Ovary (tissue), 9 donors: ENCODE measurements around the gene TGFB2. TPM values are rescaled to one million over a fixed set of nuclear protein-coding genes. Genes with fewer than 3 reads are reported as not detected.

Experiments used
- DNase-seq, 5 donors: peaks; one replicate each; pipeline ENCODE4 v3.0.0-alpha.2; 2019 to 2020
- H3K27ac ChIP-seq, 2 donors: fragments of 200-600 bp; one replicate each; pipeline versions ENCODE4 v1.5.1 to v1.8.0; 2019 to 2022
- H3K27me3 ChIP-seq: fragments of 200-600 bp; one replicate; pipeline ENCODE4 v1.8.0; 2022
- H3K36me3 ChIP-seq: fragments of 200-600 bp; sonication (generic); one replicate; pipeline ENCODE4 v1.5.1; 2019
- H3K4me1 ChIP-seq: one replicate; pipeline ENCODE4 v1.8.1; 2013; ENCODE audit warnings: mild to moderate bottlenecking, moderate library complexity; ENCODE audit not compliant: insufficient read depth
- H3K4me3 ChIP-seq: fragments of 200-600 bp; sonication (generic); one replicate; pipeline ENCODE4 v1.5.1; 2017
- H3K9me3 ChIP-seq, 2 donors: fragments of 200-600 bp in 1 of 2; sonication (generic) in 1 of 2; one replicate each; pipeline versions ENCODE4 v1.5.1 to v1.8.1; 2013 to 2019; ENCODE audit warnings: mild to moderate bottlenecking in 1 of 2, moderate library complexity in 1 of 2
- EP300 ChIP-seq: sonication (generic); formaldehyde crosslinking; IDR thresholded peaks from one replicate; pipeline ENCODE4 v1.6.1; 2017; ENCODE audit warnings: antibody characterized with exemption
- POLR2A ChIP-seq: fragments of 450-650 bp; IDR thresholded peaks from one replicate; pipeline ENCODE4 v1.6.1; 2017; ENCODE audit warnings: antibody characterized with exemption, mild to moderate bottlenecking, moderate library complexity
- WGBS, 3 donors: extraction: QIAGEN DNeasy Blood & Tissue Kit in 1 of 3; methylation state at CpG; one replicate each; pipeline versions ENCODE4 v1.1.5 to v1.1.7; 2013 to 2017; 5-methylcytosine and 5-hydroxymethylcytosine counted together
- intact Hi-C, 4 donors: fragments of 100-400 bp; cut with DNase I; formaldehyde crosslinking; loops; one replicate each; pipeline versions ENCODE4 v1.11.0 to v1.15.1; 2022 to 2023
- polyA plus RNA-seq, 2 donors: library from polyadenylated mRNA; stranded (reverse); fragments of 200-250 nt in 1 of 2; fragments of 350-450 nt in 1 of 2; fragmentation: Illumina TruSeq in 1 of 2; extraction: RNeasy Lipid Tissue Mini Kit (QIAGEN cat#74804) in 1 of 2; gene quantifications; one replicate each; pipeline ENCODE4 v1.2.3, GENCODE V29; 2013 to 2014
- total RNA-seq, 7 donors: library from RNA; depleted of rRNA in 2 of 7; stranded (reverse); fragments of >200 nt in 2 of 7; fragmentation: NEBNext Ultra II Directional in 3 of 7; extraction: Animal tissue kit (Norgen Biotek cat#: 25700) in 3 of 7; gene quantifications; one replicate each; pipeline versions ENCODE4 v1.1.0 to v1.2.4, GENCODE V29; 2016 to 2023
- TF ChIP-seq, protein P1 (sequence below), 3 donors: fragments of 450-650 bp in 2 of 3; fragments of 200-600 bp in 1 of 3; IDR thresholded peaks; one replicate each; pipeline versions ENCODE4 v1.5.1 to v1.8.0; 2016 to 2022; ENCODE audit warnings: antibody characterized with exemption in 3 of 3, mild to moderate bottlenecking in 1 of 3
- donor health status: DM: no; HTN: no; CAD: no; lungs with moderate emphysema.
- donor health status: DM: no; HTN: no; CAD: no.
- donor health status: Bipolar disorder and iron deficiency.
- donor health status: DM: yes; HTN: yes; CAD: no.
- donor health status: DM: no; HTN: no; CAD: no.
- donor health status: DM: yes; HTN: yes; CAD: no.

The TGFB2 gene
- total and polyA plus RNA-seq, 9 donors: 3.8 to 29.4 (median 9.3) TPM

DNA sequence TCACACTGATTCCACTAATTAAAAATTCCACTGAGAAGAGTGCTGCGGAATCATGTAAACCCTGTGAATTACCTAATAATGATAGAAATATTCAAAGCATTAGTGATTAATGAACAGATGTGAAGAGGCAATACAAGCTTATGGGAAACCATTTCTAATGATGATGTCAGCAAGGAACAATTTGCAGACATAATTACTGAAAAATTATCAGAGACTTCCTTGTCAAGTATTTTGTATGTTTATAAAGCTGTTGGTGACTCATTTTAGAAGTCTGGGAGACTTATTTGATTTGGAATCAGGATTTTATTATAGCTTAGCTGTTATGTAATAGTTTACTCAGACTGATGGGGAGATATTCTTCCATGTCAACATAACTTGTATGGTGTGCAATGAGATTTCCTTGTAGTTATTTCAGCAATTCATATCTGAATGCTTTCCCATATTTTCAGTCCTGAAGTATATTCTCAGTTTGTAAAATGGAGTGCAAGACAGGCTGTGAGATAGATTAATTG, 135.5 kb downstream of the TGFB2 start:
- no peak overlapping the region for H3K27ac ChIP-seq
- H3K27me3 ChIP-seq: no peaks in the 10 kb centered on the region
- H3K9me3 ChIP-seq: no peaks in the 10 kb centered on the region
- TF ChIP-seq POLR2A: no peak
- TF ChIP-seq EP300: no peak
- TF ChIP-seq, protein P1, sequence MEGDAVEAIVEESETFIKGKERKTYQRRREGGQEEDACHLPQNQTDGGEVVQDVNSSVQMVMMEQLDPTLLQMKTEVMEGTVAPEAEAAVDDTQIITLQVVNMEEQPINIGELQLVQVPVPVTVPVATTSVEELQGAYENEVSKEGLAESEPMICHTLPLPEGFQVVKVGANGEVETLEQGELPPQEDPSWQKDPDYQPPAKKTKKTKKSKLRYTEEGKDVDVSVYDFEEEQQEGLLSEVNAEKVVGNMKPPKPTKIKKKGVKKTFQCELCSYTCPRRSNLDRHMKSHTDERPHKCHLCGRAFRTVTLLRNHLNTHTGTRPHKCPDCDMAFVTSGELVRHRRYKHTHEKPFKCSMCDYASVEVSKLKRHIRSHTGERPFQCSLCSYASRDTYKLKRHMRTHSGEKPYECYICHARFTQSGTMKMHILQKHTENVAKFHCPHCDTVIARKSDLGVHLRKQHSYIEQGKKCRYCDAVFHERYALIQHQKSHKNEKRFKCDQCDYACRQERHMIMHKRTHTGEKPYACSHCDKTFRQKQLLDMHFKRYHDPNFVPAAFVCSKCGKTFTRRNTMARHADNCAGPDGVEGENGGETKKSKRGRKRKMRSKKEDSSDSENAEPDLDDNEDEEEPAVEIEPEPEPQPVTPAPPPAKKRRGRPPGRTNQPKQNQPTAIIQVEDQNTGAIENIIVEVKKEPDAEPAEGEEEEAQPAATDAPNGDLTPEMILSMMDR (IDR thresholded peaks at IDR 0.05): no peak
- intact Hi-C loops: no loop called here
- no peak for DNase-seq
- 78 to 85% (median 81%) methylated on average over 1 of the region's 1 CpG for WGBS, 3 donors
- H3K36me3 ChIP-seq: no peaks in the 10 kb centered on the region
- no peaks in the 10 kb centered on the region for H3K4me1 ChIP-seq
- H3K4me3 ChIP-seq: no peak overlapping the region

DNA sequence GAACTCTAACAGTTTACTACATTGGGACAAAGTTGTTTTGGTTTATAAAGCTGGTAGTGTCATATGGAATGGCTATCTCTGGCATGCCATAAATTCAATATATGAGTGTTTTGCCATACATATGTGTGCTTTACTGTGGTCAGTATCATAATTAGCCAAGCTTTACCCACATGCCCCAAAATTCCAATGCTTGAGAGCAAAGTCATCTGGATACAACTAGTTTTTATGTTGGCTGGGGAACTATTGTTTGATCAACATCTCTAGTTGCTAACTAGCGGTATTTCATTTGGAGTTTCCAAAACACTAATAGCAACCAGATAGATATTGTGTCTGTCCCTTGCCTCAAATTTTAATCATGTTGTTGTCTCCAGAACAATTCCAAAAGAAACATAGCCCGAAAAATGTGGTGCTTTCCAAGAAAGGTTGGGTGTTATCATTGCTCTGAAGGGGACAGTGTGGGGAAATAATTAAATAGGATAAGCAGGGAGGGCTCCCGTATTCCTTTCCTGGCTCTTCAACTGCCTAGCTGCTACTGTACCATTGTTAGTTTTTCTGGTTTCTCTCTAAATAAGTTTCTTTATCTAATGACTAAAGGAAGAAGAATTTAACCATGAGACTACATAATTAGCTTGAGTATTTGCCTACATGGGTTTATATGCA, 136.1 kb downstream of the TGFB2 start:
- intact Hi-C loops: no loop called here
- Histone ChIP-seq H3K4me3 (no peak overlapping the region), H3K36me3 (no peaks in the 10 kb centered on the region), H3K9me3 (no peaks in the 10 kb centered on the region), H3K27ac (no peak overlapping the region), H3K4me1 (no peaks in the 10 kb centered on the region), H3K27me3 (no peaks in the 10 kb centered on the region)
- no peak for DNase-seq
- TF ChIP-seq EP300 (no peak), POLR2A (no peak)
- TF ChIP-seq, protein P1 (IDR thresholded peaks at IDR 0.05): no peak
- 29 to 39% (median 38%) methylated on average over 3 of the region's 3 CpGs for WGBS, 3 donors

DNA sequence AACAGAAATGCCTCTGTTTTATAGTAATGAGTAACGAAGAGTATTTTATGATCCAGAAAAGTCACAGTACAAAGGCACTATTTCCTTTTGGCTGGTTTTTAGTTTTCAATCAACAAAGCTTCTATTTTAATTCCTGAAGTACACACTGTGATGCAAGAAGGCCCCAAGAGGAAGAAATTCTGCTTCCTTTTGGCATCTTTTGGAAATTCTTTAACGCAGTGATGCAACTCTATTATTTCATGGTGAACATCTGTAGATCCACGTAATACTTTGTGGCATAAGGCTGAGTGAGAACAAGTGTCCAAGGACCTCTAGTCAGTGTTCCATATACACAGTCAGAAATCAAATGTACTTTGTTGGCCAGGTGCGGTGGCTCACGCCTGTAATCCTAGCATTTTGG, 137.5 kb downstream of the TGFB2 start:
- DNase-seq: no peak
- TF ChIP-seq EP300 (no peak), POLR2A (no peak)
- TF ChIP-seq, protein P1 (IDR thresholded peaks at IDR 0.05): no peak

DNA sequence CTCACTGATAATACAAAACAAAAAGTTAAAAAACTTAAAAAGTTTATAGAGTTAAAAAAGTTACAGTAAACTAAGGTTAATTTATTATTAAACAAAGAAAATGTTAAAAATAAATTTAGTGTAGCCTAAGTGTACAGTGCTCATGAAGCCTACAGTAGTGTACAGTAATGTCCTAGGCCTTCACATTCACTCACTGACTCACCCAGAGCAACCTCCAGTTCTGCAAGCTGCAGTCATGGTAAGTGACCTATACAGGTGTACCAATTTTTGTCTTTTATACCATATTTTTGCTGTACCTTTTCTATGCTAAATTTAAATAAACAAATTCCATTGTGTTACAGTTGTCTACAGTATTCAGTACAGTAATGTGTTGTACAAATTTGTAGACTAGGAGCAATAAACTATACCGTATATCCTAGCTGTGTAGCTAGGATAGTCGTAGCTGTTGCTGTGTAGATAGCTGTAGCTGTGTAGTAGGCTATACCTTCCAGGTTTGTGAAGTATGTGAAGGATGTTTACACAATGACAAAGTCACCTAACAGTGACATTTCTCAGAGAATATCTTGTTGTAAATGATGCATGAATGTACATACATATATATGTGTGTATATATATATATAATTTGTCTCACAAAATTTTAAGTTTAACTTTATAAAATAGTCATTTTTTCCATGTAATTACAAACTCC, 140.2 kb downstream of the TGFB2 start:
- no peak for DNase-seq
- WGBS, 3 donors: 97% methylated on average over 2 of the region's 2 CpGs
- Histone ChIP-seq H3K4me3 (no peak overlapping the region), H3K27ac (no peak overlapping the region), H3K36me3 (no peaks in the 10 kb centered on the region), H3K9me3 (no peaks in the 10 kb centered on the region), H3K27me3 (no peaks in the 10 kb centered on the region), H3K4me1 (no peaks in the 10 kb centered on the region)
- TF ChIP-seq, protein P1 (IDR thresholded peaks at IDR 0.05): no peak
- no peak for TF ChIP-seq POLR2A
- no peak for TF ChIP-seq EP300
- intact Hi-C loops: no loop called here

More for the DNA sequence above, 137.5 kb downstream of the TGFB2 start:
- intact Hi-C loops: no loop called here
- H3K27ac ChIP-seq: no peak overlapping the region
- no peaks in the 10 kb centered on the region for H3K27me3 ChIP-seq
- no peaks in the 10 kb centered on the region for H3K4me1 ChIP-seq
- no peaks in the 10 kb centered on the region for H3K36me3 ChIP-seq
- WGBS, 3 donors: 69 to 73% (median 70%) methylated on average over 5 of the region's 5 CpGs
- H3K9me3 ChIP-seq: no peaks in the 10 kb centered on the region
- no peak overlapping the region for H3K4me3 ChIP-seq
